Suprapubic skin (tissue), 4 donors: ENCODE data around the gene SCML2. TPM values are rescaled to one million over a fixed set of nuclear protein-coding genes. Genes with fewer than 3 reads are reported as not detected.
A peak's percentile ranks its signal among the peaks of the same experiment; 100 is the strongest.
"Not testable (repeated sequence)": the region's sequence is repeated elsewhere in the genome, so short reads cannot be mapped to it uniquely, and the experiment has no call there.

ENCODE experiments used
- DNase-seq, 2 donors: peaks; one replicate each; pipeline ENCODE4 v3.0.0-alpha.2; 2019; ENCODE audit warnings: low spot score in 2 of 2
- H3K27ac ChIP-seq: fragments of 200-600 bp; sonication (generic); one replicate; pipeline ENCODE4 v1.5.1; 2019
- H3K27me3 ChIP-seq: fragments of 200-600 bp; sonication (generic); one replicate; pipeline ENCODE4 v1.5.1; 2019
- H3K36me3 ChIP-seq: fragments of 200-600 bp; sonication (generic); one replicate; pipeline ENCODE4 v1.5.1; 2019
- H3K4me1 ChIP-seq: fragments of 200-600 bp; sonication (generic); one replicate; pipeline ENCODE4 v1.5.1; 2019
- H3K4me3 ChIP-seq: fragments of 200-600 bp; sonication (generic); one replicate; pipeline ENCODE4 v1.5.1; 2019; ENCODE audit warnings: mild to moderate bottlenecking
- H3K9me3 ChIP-seq: fragments of 200-600 bp; sonication (generic); one replicate; pipeline ENCODE4 v1.5.1; 2019
- CTCF ChIP-seq, 2 donors: fragments of 200-600 bp in 1 of 2; fragments of 450-650 bp in 1 of 2; sonication (generic) in 1 of 2; IDR thresholded peaks; one replicate each; pipeline ENCODE4 v1.5.1; 2016 to 2019; ENCODE audit warnings: antibody characterized with exemption in 2 of 2, mild to moderate bottlenecking in 1 of 2, moderate library complexity in 1 of 2
- EP300 ChIP-seq: sonication (generic); formaldehyde crosslinking; IDR thresholded peaks from one replicate; pipeline ENCODE4 v1.6.1; 2017; ENCODE audit warnings: antibody characterized with exemption
- POLR2A ChIP-seq, 2 donors: fragments of 450-650 bp; IDR thresholded peaks; one replicate each; pipeline ENCODE4 v1.6.1; 2017; ENCODE audit warnings: antibody characterized with exemption in 2 of 2, mild to moderate bottlenecking in 2 of 2, moderate library complexity in 2 of 2
- POLR2AphosphoS5 ChIP-seq, 3 donors: sonication (generic); formaldehyde crosslinking; IDR thresholded peaks; one replicate each; pipeline ENCODE4 v1.6.1; 2017; ENCODE audit warnings: antibody characterized with exemption in 3 of 3
- WGBS: methylation state at CpG from one replicate; pipeline ENCODE4 v1.1.5; 2018; 5-methylcytosine and 5-hydroxymethylcytosine counted together
- total RNA-seq, 4 donors: library from RNA; depleted of rRNA; stranded (reverse); fragments of >200 nt; gene quantifications; one replicate each; pipeline ENCODE4 v1.1.0, GENCODE V29; 2016

SCML2 gene
- total RNA-seq, 4 donors from 2014 or later: 1.1 to 3.7 (median 2.2) TPM

GRCh38 chrX:18377796-18378195, 23.3 kb upstream of the SCML2 start:
- H3K27me3 ChIP-seq: no peaks in the 10 kb centered on the region
- no peak for DNase-seq
- H3K27ac ChIP-seq: no peak overlapping the region
- H3K4me3 ChIP-seq: no peak overlapping the region
- no peaks in the 10 kb centered on the region for H3K4me1 ChIP-seq
- no peak for TF ChIP-seq POLR2A (IDR thresholded peaks at IDR 0.05)
- no peak for TF ChIP-seq EP300
- TF ChIP-seq POLR2AphosphoS5 (IDR thresholded peaks at IDR 0.05): no peak
- no peak for TF ChIP-seq CTCF (IDR thresholded peaks at IDR 0.05)
- WGBS: 28% methylated on average over 6 of the region's 6 CpGs
- H3K9me3 ChIP-seq: no peaks in the 10 kb centered on the region
- H3K36me3 ChIP-seq: no peaks in the 10 kb centered on the region

- not testable (repeated sequence) for H3K9me3 ChIP-seq, DNase-seq, H3K27me3 ChIP-seq, H3K4me1 ChIP-seq, H3K4me3 ChIP-seq, H3K36me3 ChIP-seq, H3K27ac ChIP-seq
- 86% methylated on average over 9 of the region's 9 CpGs for WGBS
Measured at GRCh38 chrX:18375131-18375805, 20.8 kb upstream of the SCML2 start.

- not testable (repeated sequence) for H3K27me3 ChIP-seq, H3K4me1 ChIP-seq, H3K36me3 ChIP-seq, DNase-seq, H3K9me3 ChIP-seq, H3K4me3 ChIP-seq, H3K27ac ChIP-seq
- whole genome bisulfite sequencing: 64% methylated on average over 5 of the region's 5 CpGs
Measured at GRCh38 chrX:18369096-18369495, 14.6 kb upstream of the SCML2 start.

- WGBS: 49% methylated on average over 4 of the region's 4 CpGs
- no peak overlapping the region for H3K27ac ChIP-seq
- no peaks in the 10 kb centered on the region for H3K4me1 ChIP-seq
- no peak overlapping the region for H3K4me3 ChIP-seq
- no peaks in the 10 kb centered on the region for H3K36me3 ChIP-seq
- DNase-seq: no peak
- no peaks in the 10 kb centered on the region for H3K9me3 ChIP-seq
- TF ChIP-seq POLR2AphosphoS5 (IDR thresholded peaks at IDR 0.05) (no peak), CTCF (IDR thresholded peaks at IDR 0.05) (no peak), POLR2A (IDR thresholded peaks at IDR 0.05) (no peak), EP300 (no peak)
- no peaks in the 10 kb centered on the region for H3K27me3 ChIP-seq
Measured at GRCh38 chrX:18368402-18368801, 13.9 kb upstream of the SCML2 start.

GRCh38 chrX:18360867-18361266, 6.4 kb upstream of the SCML2 start:
- no peak for DNase-seq
- Histone ChIP-seq H3K9me3 (no peaks in the 10 kb centered on the region), H3K4me1 (no peaks in the 10 kb centered on the region), H3K27ac (no peak overlapping the region), H3K27me3 (no peaks in the 10 kb centered on the region), H3K4me3 (no peak overlapping the region), H3K36me3 (no peaks in the 10 kb centered on the region)
- WGBS: 59% methylated on average over 4 of the region's 4 CpGs
- TF ChIP-seq EP300: no peak
- TF ChIP-seq CTCF (IDR thresholded peaks at IDR 0.05): no peak
- no peak for TF ChIP-seq POLR2AphosphoS5 (IDR thresholded peaks at IDR 0.05)
- no peak for TF ChIP-seq POLR2A (IDR thresholded peaks at IDR 0.05)

GRCh38 chrX:18353931-18354368, 538 bp downstream of the SCML2 start:
- H3K36me3 ChIP-seq: no peaks in the 10 kb centered on the region
- 53% methylated on average over 11 of the region's 50 CpGs for WGBS
- peak overlapping the region; percentile 59 for H3K4me3 ChIP-seq
- H3K4me1 ChIP-seq: peaks cover 4% of the 10 kb centered on the region
- no peak overlapping the region for H3K27ac ChIP-seq
- no peaks in the 10 kb centered on the region for H3K27me3 ChIP-seq
- H3K9me3 ChIP-seq: no peaks in the 10 kb centered on the region
- DNase-seq: no peak
- TF ChIP-seq CTCF (IDR thresholded peaks at IDR 0.05): no peak
- no peak for TF ChIP-seq EP300
